ENCODE results near the gene FAM240A.

FAM240A gene

GRCh38 chr3:46674031-46674845 lies 61.9 kb downstream of the FAM240A start:
- DNase-seq (ENCODE audit: low read depth in 2 of 2) = no peak

- DNase-seq (ENCODE audit: low read depth in 2 of 2) = no peak
Observed at GRCh38 chr3:46675426-46675825, 63.1 kb downstream of the FAM240A start.

All from stimulated activated CD8-positive, alpha-beta memory T cell treated with anti-CD3 and anti-CD28 coated beads, Interleukin-15, amount 100 ng/mL, for 48 hours (primary cell).